GM19324 (cell line): Measurements from ENCODE around the gene ATP2B3.

ENCODE experiments used
- ATAC-seq: cut with Tn5 transposase; IDR thresholded peaks from one replicate; pipeline ENCODE4 v1.9.1; 2021; ENCODE audit warnings: mild to moderate bottlenecking, moderate library complexity; ENCODE audit not compliant: unreplicated experiment, low FRiP score

The ATP2B3 gene

DNA sequence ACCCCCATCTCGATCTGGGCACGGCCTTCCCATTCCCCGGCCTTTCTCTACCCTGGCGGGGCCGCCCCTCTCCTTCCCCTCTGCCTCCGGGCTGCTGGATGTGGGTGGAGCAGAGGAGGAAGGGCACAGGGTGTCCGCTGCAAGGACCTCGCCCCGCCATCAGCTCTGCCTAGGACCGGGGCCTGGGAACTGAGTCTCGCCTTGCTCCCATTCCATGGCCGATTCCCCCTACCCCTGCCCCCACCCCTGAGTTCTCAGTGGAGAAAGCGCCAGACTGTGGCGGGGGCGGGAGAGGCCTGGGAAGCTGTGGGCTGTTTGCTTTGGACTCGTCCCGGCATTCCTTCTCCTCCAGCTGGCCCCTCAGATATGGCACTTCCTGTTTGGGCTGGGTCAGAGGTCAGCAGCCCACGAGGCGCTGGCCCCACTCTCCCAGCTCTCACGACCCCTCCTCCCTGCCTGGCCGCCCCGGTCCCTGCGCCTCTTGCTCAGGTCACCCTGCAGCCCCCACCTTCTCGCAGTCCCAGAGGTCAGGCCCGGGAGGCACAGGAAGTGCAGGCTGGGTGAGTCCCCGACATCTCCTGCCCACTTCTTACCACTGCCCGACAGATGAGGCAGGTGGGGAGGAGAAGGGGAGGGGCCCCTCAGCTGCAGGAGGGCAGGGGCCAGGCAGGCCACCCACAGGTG is 29.1 kb upstream of the ATP2B3 start:
- no peak for ATAC-seq

DNA sequence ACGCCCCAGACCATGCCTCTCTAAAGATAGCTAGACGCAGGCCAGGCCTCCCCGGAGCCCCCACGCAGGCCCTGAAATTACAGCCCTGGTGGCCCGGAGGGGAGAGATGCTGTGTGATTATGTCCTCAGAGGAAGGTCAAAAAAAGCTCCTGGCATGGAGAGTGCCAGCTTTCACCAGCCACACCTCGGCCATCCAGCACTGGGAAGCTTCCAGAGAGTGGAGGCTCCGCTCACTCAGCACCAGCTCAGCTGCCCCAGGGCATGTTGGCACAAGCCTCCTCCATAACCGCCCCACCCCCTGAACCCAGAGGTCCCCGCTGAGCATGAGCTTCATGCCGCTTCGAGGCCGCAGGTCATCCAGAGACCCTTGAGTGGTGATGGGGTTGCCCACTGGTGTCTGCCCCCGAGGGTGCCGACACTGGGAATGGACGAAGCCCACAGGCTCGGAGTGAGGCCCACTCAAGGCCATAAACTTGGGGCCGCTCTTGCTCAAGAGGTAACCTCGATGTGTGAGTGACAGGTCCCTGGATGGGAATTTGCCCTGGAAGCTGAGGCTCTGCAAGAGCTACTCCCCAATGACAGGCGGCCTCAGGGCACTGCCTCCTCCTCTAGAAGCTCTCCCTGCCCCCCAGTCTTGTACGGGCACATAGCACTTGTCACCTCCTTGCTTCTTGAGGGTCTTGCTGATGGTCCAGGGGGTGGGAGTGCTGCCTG is 27.1 kb upstream of the ATP2B3 start:
- no peak for ATAC-seq

DNA sequence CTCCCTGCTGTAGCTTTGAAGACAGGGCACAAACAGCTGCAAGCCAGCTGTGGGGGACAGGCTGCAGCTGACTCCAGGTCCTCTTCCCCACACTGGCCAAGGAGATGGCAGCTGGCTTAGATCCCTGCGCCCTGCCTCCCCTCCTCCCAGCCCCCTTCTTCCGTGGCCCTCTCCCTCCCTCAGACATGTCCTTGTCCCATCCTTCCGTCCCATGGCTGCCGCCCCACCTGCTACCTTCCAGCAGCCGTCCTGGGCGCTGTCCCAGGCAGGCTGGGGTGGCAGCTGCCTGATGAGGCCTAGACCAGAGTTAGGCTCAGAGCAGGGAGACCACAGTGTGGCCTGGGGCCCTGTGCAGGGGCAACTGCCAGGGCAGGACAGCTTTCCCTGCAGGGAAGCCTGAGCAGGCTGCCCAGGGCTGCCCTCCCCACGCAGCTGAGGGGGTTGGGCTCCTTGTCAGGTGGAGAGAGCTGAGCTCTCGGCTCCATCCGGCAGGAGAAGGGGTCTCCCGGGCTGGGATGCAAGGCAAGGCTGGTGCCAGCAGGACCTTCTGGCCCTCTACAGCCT is 26.0 kb upstream of the ATP2B3 start:
- no peak for ATAC-seq

DNA sequence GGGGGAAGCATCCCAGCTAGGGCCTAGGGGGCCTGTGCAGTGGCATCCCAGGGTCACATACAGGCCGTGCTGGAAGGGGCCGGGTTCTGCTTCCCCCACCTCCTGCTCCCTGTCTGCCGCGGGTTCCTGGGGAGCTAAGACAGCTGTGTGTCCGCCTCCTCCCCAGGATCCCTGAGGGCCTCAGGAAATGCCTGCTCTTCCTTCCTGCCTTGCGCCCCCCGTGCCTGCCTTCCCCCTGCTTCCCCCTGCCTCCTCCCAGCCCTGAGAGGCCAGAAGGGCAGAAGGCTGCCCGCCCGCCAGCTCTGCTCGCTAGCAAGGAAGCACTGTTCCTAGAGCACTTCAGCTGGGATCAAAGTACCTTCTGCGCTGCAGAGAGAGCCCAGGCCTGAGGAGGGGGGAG is 25.5 kb upstream of the ATP2B3 start:
- ATAC-seq = no peak

DNA sequence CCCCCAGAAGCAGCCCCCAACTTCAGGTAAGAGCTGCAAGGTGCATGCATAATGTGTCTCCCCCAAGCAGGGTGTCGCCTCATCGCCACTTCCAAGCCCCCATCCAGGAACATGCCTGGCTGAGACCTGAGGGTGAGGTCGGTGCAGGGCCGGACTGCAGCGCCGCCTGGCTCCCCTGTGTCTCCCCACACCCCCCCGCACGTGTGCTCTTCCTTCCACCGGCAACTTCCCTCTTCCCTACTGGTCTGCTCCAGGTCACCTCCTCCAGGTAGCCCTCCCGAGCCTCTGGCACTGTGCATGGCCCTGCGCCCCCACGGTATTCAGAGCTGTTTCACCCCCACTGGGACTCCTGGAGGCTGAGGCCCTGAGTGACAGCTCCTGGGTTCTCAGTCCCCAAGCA is 24.9 kb upstream of the ATP2B3 start:
- no peak for ATAC-seq

DNA sequence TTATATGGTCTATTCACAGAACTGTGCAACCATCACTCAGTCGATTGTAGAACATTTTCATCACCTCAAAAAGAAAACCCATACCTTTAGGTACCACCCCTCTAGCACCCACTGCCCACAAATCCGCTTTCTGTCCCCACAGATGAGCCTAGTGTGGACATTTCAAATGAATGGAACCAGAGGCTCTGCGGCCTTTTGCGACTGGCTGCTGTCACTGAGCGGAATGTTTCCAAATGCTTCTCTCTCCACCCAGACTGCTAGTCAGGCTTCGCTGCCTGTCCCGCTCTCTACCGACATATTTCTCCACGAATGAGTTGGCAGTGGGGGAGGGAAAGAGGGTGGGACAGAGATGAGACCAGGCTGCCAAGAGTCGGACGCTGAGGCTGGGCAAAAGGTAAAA is 24.4 kb upstream of the ATP2B3 start:
- ATAC-seq = no peak

DNA sequence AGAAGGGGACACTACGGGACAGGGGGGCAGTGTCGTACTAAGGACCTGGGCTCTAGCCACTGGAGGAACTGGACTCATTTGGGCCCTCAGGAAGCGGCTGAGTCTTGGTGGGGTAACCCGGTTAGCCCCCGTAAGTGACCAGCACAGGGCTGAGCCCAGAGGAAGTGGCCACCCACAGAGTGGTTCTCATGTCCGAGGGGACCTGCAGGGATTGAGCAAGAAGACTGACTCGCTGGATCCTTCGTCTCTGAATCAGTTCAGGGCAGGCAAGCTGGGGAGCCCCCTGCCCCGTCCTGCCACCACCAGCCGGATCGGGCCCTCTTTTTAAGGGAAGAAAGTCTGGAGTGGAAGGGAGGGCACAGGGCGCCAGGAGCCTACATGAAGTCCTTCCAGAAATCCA is 23.4 kb upstream of the ATP2B3 start:
- ATAC-seq = no peak

DNA sequence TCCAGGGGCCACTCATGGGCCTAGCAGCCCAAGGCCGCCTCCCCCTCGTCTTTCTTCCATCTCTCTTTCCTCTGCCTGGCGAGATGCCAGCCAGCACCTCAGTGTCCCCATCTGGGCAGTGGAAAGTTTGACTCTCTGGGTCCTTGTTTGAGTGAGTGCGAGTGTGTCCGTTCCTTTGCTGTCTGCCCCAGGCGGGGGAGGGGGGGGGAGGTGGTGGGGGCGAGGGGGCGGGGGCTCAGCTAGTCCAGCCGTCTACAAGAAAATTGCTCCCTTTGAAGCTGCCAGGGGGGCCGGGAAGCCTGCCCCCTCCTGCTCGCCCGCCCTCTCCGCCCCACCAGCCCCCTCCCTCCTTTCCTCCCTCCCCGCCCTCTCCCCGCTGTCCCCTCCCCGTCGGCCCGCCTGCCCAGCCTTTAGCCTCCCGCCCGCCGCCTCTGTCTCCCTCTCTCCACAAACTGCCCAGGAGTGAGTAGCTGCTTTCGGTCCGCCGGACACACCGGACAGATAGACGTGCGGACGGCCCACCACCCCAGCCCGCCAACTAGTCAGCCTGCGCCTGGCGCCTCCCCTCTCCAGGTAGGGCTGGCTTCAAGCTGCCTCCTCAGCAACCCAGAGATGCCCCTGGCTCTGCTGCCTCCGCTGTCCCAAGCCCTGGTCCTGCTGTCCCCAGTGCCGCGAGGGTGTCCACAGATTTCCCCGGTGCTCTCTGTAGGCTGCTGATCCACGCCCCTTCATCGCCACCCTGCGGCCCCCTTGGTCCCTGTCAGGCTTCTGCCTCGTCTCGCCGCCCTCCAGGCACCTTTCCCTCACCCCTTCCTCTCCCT is 22.7 kb upstream of the ATP2B3 start, which contains the start of gene BGN:
Gene BGN, plus strand, starts transcription at position 440 of the 821 bp plus-strand sequence. CDS start 9,652 bp downstream, outside the sequence.
- no peak for ATAC-seq

DNA sequence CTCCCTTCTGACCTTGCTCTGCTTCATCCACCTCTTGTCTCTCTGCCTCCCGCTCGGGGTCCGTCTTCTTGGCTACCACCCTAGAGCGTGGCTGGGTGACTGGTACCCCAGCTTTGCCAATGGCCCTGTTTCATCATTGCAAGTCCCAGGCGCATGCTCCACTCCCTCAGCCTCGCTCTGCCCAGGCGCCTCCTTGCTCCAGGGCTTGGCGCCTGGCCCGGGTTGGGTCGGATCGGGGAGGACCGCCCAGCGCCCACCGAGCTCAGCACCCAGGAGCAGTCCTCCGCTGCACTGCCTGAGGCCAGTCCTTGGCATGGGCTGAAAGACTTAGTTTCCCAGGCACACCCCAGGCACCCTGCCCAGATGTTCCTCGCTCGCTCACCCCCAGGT is 22.1 kb upstream of the ATP2B3 start:
- no peak for ATAC-seq

DNA sequence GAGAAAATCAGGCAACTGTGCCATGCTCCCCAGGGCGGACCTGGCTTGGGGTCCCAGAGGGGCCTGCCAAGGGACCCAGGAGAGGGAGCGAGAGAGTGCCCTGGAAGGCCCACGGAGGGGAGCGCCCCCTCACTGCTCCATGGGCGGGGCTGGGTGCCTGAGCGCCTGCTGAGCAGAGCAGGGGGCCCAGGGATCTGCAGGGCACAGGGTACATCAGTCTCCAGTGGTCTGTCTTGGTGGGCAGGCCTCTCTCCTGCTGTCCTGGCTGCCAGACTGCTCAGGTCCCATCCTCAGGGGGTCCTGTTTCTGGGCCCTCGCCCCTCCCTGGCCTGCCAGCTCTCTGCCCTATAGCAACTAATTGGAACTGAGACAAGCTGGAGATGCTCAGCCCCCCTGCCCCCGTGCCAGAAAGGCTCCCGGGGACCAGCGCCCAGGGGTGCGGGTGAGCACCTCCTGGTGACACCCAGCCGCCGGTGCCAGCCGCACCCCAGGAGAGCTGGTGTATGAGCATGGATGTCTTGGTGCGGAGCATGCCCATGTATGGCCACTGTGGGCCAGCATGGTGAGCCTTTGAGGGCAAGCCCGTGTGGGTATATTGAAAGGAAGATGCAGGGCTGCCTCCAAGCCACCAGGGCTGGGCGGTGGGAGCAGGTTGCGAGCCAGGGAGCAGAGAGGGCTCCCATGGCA is 21.4 kb upstream of the ATP2B3 start:
- ATAC-seq = no peak

DNA sequence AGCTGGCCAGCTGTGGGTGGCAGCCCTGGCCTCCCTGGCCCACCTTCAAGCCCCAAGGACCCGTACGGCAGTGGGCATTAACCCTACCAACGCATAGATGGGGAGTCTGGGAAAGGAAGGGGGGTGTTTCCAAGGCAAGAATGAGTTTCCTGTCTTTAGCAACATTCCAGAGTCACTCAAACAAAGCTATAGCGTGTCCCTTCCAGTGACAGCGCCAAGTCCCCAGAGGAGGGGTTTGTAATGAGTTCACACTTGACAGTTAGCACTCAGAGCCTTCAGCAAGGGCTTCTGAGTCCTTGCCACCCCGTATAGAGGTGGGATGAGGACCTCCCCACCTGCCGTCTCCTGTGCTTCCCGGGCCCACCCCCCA is 20.9 kb upstream of the ATP2B3 start:
- no peak for ATAC-seq

DNA sequence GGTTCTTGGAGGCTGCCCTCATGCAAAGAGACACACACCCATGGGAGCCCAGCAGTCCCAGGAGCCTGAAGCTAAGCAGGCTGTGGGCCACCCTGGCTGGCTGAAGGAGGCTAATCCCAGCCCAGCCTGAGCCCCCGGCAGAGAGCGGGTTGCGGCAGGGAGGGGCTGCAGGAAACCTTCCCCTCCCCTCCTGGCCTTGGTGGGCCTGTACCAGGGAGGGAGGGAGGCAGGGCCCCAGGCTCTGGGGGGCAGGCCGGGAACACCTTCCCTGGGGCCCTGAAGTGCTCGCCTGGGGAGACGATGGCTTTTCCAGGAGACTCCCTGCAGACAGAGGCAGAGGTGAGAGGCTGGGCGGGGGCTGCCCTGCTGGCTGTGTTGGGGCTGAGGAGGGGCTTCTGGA is 19.0 kb upstream of the ATP2B3 start:
- no peak for ATAC-seq

DNA sequence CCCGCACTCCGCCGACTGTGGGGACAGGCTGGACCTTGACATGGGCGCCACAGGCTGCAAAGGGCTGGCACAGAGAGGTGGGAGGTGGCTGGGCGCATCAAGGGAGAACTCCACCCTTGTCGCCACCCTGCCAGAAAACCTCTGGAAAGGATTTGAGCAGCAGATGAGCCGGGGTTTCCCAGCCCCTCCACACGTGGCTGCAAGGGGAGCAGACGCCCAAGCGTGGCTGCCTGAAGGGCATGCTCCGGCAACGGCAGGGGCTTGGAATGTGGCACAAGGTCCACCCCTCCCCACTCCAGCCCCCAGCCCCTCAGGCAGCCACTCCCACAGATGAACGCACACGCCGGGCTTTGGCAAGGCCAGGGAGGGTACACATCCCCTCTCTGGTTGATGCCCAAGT is 18.1 kb upstream of the ATP2B3 start:
- no peak for ATAC-seq

DNA sequence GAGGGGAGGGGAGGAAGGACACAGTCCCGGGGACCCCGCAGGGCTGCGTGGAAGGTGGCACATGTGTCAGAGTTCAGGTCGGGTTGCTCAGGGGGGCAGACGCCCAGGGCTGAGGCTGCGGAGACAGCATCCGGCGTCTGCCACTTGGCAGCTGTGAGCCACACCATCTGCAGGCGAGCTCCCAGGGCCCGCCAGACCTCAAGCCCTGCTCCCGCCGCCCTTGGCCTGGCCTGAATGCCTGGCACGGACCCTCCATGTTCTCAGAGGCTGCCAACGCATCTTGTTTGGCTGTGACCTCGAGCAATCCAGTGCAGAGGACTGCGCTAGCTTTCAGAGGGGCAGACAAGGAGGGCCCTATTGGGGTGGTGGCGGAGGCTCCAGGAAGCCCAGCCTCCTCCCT is 17.6 kb upstream of the ATP2B3 start:
- no peak for ATAC-seq

DNA sequence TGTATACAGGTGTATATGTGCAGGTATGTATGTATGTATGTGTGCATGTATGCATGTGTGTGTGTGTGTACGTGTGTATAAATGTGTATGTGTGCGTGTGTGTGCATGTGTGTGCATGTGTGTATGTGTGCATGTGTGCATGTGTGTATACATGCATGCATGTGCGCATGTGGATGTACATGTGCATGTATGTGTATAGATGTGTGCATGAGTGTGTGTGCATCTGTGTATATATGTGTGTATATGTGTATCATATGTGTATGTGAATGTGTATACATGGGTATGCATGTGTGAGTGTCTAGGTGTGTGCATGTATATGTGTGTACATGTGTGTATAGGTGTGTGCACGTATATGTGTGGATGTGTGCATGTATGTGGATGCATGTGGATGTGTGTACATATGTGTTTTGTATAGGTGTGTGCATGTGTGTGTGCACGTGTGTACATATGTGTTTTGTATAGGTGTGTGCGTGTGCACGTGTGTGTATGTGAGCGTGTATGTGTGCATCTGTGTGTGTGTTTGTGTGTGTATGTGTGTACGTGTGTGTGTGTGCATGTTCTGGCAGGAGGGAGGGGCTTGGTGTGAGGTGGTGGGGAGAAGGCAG is 16.7 kb upstream of the ATP2B3 start:
- no peak for ATAC-seq

DNA sequence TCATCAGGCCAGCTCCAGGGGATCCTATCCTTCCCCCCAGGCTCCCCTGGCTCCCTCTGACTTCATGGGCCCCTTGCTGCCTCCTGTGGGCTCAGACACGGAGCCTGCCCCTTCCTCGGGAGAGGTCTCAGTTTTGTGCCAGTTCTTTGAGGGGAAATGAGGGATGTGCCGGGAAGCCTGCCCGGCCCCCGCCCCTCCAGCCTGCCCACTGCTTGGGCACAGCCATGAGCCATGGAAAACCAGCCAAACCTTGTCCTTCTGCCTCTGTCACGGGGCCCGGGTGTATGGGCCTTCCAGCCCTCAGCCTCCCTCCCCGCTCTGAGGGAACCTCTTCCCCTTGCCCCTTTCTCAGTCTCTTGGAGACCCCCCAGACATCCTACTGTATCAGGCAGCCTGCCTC is 15.9 kb upstream of the ATP2B3 start:
- no peak for ATAC-seq

DNA sequence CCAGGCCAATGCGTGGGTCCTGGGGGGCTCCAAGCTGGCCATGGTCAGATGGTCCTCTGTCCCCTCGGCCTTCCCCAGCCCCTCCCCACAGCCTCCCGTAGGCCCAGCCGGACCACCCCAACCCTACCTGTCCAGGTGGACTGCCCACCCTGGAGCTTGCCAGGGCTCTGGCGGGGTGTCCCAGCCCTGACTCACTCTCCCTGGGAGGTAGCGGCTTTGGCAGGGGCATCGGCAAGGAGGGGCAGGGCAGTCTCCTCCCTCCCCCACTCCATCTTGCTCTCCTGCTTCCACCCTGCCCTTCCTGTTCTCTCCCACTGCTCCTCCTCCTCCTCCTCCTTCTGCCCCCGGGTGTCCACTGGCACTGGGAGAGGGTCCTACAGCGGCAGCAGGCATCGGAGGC is 15.3 kb upstream of the ATP2B3 start:
- ATAC-seq = no peak

DNA sequence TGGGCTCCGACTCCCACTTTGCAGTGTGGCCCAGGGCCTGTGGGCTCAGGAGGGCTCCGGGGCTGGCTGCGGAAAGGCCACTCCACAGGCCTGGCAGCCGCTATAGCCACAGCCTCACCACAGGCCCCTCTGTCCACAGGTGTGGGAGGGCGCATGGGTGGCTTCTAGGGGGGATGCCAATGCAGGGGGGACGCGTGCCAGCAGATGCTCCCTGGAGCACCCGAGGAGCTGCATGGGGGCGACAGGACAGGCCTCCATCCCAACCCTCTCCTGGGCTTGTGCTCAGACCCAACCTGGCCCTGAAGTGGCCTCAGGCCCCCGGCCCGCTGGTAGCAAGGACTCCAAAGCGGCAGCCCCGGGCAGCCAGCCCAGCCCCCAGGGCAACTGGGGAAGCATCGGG is 14.6 kb upstream of the ATP2B3 start:
- ATAC-seq = no peak

DNA sequence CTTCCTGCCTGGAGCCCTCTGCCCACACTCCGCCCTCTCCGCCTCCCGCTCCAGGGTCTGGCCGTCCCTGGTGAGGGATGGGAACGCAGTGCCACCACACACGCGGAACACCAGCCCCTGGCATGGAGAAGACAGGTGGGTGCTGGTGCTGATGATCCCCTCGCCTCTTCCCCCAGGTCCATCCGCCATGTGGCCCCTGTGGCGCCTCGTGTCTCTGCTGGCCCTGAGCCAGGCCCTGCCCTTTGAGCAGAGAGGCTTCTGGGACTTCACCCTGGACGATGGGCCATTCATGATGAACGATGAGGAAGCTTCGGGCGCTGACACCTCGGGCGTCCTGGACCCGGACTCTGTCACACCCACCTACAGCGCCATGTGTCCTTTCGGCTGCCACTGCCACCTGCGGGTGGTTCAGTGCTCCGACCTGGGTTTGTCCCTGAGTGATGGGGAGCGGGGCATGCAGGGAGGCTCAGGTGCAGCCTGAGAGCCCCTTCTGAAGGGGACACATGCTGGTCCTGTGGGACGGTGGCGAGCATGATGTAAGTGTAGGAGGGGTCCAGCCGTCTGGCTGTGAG is 12.9 kb upstream of the ATP2B3 start:
- ATAC-seq = no peak

DNA sequence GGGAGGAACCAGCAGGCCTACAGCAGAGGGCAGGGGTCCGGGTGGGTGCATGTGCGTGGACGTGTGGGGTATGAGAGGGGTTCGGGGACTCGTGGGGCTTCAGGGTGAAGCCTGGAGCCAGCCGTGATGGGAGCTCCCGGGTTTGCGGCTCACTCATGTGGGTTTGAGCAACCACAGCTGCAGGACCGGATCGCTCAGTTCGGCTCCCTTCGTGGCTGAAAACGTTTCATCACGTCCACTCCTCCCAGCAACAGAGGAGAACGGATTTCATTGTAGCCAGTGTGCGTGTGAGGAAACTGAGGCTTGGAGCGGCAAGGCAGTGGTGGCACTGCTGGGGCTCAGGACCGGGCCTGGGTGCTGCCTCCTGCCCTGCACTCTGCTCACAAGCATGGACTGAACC is 12.1 kb upstream of the ATP2B3 start:
- no peak for ATAC-seq
